Stimulated activated CD8-positive, alpha-beta memory T cell treated with anti-CD3 and anti-CD28 coated beads, Interleukin-7, amount 100 ng/mL, for 24 hours (primary cell): Measurements from ENCODE around the gene ZSWIM8.
"Not testable (repeated sequence)": the region's sequence is repeated elsewhere in the genome, so short reads cannot be mapped to it uniquely, and the experiment has no call there.

Source experiments
- DNase-seq: peaks from one replicate; pipeline ENCODE4 v3.0.0-alpha.2; 2020; ENCODE audit warnings: low read depth

ZSWIM8 gene, protein sequence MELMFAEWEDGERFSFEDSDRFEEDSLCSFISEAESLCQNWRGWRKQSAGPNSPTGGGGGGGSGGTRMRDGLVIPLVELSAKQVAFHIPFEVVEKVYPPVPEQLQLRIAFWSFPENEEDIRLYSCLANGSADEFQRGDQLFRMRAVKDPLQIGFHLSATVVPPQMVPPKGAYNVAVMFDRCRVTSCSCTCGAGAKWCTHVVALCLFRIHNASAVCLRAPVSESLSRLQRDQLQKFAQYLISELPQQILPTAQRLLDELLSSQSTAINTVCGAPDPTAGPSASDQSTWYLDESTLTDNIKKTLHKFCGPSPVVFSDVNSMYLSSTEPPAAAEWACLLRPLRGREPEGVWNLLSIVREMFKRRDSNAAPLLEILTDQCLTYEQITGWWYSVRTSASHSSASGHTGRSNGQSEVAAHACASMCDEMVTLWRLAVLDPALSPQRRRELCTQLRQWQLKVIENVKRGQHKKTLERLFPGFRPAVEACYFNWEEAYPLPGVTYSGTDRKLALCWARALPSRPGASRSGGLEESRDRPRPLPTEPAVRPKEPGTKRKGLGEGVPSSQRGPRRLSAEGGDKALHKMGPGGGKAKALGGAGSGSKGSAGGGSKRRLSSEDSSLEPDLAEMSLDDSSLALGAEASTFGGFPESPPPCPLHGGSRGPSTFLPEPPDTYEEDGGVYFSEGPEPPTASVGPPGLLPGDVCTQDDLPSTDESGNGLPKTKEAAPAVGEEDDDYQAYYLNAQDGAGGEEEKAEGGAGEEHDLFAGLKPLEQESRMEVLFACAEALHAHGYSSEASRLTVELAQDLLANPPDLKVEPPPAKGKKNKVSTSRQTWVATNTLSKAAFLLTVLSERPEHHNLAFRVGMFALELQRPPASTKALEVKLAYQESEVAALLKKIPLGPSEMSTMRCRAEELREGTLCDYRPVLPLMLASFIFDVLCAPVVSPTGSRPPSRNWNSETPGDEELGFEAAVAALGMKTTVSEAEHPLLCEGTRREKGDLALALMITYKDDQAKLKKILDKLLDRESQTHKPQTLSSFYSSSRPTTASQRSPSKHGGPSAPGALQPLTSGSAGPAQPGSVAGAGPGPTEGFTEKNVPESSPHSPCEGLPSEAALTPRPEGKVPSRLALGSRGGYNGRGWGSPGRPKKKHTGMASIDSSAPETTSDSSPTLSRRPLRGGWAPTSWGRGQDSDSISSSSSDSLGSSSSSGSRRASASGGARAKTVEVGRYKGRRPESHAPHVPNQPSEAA (N-terminal part only)

DNA sequence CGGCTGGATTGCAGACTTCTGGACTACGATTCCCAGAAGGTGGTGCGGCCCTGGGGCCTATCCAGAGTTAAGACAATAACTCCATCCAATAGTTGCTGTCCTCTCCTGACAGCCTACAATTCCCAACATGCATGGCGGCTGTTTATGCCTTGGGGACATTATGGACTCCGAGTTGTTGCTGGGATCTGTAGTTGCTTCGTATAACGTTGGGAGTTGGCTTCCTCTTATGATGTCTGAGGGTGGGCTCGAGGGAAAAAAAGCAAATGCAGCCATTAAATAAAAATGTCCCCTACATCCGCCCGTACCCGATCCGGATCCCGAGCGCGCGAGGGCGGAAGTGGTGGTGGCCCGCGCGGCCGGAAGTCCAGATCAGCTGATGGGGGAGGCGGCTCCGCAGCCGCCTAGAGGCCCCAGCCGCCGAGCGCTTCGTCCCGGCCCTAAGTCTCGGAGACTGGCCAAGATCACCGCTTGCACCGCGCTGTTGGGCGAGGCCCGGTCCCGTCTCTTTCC, at the start of gene ZSWIM8:
ZSWIM8 (plus strand) TSS at position 396 of the 510 bp plus-strand sequence. CDS start 273 bp downstream, outside the sequence.
- DNase-seq, result peak; percentile 71

DNA sequence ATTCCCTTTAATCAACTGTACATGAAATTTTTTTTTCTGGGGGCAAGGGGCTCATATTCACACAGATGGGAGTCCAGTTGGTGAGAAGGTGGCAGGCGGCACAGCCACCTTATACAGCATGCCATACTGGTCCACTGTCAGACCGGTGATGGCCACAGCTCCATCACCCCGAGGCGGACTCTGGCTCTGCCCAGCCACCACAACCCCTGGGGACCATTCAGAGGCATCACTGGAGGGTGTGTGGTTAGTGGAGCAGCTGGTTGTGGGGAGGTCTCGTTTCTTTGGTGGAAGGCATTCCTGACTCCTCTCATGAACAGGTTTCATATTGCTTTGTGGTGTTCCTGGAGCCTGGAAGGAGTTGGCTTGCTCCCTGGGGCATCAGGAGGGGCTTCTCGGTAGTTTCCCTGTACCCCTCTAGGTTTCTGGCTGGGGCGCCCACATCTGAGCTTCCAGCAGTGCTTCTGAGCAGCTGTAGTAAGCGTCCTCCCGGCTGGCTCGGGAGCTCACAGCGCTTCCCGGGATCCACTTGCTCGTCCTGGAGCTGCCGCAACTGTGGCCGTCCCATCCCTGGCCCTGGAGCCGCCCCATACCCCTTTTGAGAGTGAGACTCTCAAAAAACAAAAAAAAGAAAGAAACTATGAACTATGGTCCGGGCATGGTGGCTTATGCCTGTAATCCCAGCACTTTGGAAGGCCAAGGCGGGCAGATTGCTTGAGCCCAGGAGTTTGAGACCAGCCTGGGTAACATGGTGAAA, 44.7 kb upstream of the ZSWIM8 start:
- not testable (repeated sequence) for DNase-seq

DNA sequence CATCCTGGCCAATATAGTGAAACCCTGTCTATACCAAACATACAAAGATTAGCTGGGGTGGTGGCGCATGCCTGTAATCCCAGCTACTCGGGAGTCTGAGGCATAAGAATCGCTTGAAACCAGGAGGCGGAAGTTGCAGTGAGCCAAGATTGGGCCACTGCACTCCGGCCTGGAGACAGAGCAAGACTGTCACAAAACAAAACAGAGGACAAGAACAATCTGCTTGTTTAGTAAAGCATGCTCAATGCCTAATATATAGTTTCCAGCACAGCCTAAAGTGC, 43.0 kb upstream of the ZSWIM8 start:
- DNase-seq, result no peak

DNA sequence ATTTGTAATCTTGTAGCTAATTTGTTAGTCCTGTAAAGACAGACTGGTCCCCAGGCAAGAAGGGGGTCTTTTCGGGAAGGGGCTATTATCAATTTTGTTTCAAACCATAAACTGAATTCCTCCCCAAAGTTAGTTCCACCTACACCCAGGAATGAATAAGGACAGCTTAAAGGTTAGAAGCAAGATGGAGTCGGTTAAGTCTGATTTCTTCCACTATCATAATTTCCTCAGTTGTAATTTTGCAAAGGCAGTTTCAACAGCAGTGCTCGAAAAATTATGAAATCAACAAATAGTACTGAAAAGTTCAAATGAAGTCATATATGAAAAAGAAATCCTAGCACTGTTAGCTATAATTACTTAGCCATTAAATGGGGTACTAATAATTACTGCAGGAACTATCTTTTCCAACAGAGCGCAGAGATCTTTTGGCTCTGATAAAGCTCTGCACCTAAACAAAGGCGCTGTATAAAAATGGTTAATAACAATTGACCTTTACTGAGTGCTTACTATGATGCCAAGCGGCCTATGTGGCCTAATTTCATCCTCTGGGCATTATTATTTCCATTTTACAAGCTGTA, 42.0 kb upstream of the ZSWIM8 start:
- DNase-seq, result no peak

DNA sequence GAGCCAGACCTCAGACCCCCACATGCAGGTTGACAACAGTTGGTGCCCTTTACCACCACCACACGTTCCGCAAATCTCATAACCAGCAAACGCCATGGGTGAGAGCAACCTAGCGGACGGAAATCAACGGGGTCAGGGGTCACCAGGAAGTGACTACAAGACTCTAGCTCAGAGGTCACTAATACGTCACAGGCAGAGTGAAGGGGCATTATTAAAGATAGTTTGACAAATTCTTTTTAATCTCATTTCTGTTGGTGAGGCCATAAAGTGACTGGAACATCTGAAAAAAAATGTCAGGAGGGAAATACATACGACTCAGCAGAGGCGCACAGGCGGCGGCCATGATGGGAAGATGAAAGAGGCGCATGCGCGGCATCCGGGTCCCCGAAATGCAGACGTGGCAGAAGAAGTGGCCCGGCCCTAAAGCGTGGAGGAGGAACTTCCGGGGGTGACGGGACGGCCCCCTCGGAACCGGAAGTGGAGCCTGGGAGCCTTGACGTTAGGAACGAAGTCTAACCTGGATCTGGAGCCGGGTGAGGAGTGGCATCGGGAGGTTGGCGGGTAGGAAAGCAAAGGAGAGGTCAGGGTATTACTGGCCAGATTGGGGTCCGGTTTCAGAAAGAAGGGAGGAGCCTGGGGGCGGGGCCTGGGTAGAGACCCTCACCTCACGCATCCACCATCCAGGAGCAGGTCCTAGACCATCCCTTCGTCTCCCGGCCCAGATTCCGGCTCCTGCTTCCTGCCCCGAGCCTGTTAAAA, 41.3 kb upstream of the ZSWIM8 start, which contains the start of gene SEC24C:
SEC24C (plus strand) TSS at position 468 of the 759 bp plus-strand sequence. CDS start 2,461 bp downstream, outside the sequence.
- DNase-seq, result peak; percentile 90

DNA sequence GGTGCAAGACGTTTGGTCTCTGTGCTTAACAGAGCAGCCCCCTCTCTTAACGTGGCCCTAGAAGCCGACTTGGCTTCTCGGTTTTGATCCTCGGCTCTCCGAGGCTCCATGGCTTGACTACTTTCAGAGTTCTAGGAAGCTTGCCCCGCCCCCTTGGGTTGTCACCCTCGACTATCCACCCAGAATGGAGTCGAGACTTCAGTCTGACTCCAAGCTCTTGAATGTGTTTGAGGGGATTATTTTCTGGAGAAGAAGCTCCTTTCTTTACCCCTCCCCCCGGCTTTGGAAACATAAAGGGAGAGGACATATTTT, 40.8 kb upstream of the ZSWIM8 start:
- DNase-seq, result peak; percentile 44

DNA sequence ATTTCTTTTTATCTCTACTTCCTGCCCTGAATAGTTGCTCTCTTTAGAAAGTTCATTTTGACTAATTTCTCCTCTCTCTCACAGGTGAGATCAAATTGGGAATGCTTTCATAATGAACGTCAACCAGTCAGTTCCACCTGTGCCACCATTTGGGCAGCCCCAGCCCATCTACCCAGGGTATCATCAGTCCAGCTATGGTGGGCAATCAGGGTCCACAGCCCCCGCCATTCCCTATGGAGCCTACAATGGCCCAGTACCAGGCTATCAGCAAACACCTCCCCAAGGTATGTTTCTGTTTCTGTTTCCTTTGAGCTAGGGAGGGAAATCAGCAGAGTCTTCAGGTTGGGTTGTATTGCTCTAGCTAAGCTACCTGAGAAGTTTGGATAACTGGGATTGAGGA, 38.7 kb upstream of the ZSWIM8 start:
- no peak for DNase-seq

DNA sequence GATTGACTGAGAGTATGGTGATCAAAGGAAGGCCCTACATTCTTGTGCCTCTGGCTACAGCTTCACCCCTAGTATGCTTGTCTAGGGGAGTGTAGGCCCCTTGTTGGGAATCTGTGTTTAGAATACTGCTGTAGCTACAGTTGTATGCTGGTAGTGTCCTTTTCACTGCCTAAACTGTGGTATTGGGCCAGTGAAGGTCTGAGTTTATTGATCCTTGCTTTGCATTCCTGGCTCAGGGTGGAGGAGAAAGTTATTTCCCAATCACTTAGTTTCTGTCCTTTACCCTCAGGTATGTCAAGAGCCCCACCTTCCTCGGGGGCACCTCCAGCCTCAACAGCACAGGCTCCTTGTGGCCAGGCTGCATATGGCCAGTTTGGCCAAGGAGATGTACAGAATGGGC, 34.6 kb upstream of the ZSWIM8 start:
- no peak for DNase-seq

DNA sequence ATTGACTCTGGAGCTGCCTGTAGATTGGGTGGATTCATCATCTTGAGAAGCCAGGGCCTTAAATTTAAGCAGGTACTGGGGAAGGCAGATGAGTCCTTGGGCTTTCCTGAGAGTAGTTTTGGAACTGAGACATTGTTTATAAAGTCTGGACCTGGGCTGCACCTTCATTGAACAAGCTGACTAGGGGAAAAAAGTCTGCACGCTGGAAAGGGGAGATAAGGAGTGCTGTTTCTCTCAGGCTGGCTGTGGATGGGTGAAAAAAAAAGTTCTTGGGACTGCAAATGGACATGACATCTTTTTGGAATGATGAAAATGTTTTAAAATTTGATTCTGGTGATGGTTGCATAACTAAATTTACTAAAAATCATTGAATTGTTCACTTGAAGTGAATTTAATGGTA, 29.2 kb upstream of the ZSWIM8 start:
- DNase-seq, result no peak

DNA sequence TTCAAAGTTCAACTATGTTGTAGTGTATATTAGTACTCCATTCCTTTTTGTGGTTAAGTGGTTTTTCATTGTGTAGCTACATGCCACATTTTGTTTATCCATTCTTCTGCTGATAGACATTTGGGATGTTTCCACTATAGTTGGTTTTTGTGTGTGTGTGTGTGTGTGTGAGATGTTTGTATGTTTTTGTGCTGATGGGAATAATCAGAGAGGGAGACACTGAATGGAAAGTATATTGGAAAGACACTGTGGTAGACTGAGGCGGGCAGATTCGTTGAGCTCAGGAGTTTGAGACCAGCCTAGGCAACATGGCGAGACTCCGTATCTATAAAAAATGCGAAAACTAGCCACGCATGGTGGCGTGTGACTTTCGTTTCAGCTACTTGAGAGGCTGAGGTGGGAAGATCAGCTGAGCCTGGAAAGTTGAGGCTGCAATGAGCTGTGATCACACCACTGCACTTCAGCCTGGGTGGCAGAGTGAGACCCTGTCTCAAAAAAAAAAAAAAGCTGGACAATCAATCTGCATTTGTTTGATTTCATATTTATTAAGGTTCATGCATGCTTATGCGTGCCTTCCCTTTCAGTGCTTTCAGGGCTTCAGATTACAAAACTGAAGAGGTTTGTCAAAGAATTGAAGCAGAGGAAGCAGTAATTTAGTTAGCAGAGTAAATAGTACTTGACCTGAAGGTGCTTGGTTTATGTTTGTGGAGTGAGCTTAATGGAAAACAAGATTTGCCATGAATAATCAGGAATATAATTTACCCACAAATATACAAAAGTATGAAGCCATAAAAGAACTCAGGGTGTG, 26.5 kb upstream of the ZSWIM8 start:
- no peak for DNase-seq

DNA sequence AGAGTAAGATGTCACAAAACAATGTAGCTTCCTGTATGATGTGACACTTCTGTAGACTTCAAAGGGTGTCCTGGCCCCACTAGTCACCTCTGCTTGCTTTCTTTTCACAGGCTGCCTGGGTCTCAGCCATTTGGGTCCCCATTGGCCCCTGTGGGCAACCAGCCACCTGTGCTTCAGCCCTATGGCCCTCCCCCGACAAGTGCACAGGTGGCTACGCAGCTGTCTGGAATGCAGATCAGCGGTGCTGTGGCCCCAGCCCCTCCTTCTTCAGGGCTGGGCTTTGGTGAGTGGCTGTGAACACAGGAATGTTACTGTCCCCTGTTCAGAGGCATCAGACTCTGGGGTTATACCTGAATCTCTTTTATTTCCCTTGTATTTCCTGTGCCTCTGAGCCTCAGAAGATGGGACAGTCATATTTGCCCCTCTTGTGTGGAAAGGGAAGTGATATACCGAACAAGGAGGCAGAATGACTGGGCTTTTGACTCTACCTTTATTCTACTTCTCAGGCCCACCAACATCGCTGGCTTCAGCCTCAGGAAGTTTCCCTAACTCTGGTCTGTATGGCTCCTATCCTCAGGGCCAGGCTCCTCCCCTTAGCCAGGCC, 25.8 kb upstream of the ZSWIM8 start:
- DNase-seq, result no peak

DNA sequence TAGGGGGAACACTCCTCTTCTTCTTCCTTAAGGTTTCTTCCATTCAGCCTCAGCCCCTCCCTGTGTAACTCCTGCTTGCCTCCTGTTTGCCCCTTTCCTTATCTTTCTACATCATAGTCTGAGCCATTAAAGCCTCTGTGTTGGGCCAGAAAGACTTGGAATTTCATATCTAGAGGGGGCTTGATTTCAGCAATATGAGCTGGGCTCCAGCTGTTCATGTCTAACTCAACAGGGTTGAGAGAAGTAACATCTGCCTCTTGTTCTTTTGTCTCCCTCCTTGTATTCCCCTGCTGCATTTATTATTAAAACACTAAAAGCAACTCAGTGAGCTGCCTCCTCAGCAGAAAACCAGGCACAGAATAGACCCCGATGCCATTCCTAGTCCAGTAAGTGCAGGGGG, 23.6 kb upstream of the ZSWIM8 start:
- DNase-seq, result no peak

DNA sequence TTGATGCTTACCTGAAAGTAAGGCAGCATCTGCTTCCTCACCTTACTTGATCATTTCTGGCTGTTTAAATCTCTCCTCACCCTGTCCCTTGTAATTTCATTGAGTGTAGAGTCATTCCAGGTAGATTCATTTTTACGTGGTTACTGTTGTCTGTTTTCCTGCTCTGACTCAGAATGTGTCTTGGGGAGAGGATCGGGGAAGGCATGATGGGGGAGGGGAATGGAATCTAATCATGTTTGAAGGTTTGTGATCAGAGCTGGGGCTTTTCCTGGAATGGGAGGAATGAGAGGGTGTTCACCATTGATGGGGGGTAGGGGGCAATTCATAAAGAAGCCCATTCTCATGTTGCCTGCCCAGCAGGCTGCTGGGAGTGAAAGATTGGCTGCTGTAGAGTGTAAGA, 22.5 kb upstream of the ZSWIM8 start:
- DNase-seq, result no peak

DNA sequence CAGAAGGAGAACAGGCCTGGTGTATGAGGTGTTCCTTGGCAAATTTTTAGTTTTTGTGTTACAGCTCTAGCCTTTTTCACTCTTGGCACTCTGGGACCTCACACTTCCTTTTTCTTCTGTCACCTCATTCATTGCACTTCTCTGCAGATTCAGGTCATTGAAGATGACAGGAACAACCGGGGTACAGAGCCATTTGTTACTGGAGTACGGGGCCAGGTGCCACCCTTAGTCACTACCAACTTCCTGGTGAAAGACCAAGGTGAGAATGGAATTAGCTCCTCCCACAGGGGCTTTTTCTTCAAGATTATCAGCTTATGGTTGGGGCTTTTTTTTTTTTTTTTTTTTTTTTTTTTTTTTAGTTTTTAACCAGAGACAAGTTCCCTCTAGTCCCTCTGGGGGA, 22.1 kb upstream of the ZSWIM8 start:
- no peak for DNase-seq

DNA sequence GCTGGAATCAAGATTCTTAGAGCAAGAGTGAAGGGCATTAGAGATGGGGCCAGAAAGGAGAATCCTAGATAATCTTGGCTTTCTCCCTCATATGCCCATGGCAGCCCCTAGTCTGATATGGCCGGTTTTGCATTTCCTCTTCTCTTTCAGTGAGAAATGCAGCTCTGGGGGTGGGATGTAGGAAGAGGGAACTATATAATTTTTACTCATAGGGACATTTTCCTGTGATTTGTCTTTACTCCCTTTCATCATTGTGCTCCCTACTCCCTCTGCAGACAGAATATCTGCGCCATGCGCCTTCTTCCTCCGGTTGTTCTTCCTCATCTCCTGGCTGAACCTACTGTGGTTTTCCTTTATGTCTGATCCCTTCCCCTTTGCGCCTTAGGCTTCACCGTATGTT, 20.3 kb upstream of the ZSWIM8 start:
- no peak for DNase-seq

DNA sequence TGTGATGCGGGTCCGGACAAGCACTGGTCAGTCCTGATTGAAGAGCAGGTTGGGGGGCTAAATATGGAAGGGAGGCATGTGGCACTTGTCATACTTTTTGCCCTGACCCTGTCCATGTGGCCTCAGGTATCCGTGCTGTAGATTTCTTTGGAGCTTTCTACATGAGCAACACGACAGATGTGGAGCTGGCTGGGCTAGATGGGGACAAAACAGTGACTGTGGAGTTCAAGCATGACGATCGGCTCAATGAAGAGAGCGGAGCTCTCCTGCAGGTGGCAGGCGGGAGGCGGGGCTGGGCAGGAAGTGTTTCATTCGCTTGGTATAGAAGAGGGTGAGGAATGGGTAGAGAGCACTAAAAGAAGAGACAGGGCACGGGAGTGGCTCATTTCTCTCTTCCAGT, 16.5 kb upstream of the ZSWIM8 start:
- no peak for DNase-seq

DNA sequence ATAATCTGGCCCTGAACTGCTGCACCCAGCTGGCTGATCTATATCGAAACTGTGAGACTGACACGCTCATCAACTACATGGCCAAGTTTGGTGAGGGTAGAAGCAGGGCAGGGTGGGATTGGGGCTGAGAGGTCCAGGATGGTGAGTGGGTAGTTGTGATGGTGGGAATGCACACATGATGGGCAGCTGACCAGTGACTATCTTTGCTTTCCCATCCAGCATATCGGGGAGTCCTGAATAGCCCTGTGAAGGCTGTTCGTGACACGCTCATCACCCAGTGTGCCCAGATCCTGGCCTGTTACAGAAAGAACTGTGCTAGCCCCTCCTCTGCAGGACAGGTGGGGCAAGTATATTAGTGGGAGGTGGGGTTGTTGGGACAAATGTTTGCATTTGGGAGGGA, 16.0 kb upstream of the ZSWIM8 start:
- no peak for DNase-seq

DNA sequence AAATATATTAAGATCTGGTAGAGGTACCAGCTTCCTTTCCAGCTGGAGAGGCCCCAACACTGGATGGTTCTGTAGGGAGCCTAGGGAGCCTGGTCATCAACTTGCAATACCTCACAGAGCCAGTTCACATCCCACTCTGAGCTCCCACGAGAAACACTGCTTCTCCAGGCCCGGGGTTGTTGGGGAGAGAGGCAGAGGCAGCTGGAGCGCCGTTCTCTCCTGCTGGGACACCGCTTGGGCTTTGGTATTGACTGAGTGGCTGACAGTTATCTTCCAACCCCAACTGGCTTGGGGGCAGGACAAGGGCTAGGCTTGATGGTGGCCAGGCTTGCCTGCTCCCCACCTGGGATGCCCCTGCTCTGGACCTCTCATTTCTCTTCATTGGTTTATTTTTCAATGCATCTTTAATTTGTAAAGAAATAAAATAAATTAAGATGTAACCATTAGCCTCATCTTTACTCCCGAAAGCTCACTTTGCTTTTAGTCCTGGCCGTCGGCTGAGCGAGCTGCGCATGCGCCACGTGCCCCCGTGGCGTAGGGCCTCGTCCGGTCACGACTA, 13.6 kb upstream of the ZSWIM8 start:
- DNase-seq, result peak; percentile 48
